Activated naive CD8-positive, alpha-beta T cell treated with anti-CD3 and anti-CD28 coated beads, Interleukin-2, amount 10 ng/mL, durations not matched to agents 7 days and 5 days (primary cell): ENCODE results near the gene IGF2. TPM values are rescaled to one million over a fixed set of nuclear protein-coding genes. Genes with fewer than 3 reads are reported as not detected.

Experiments used
- ATAC-seq: fragments of 150-1000 bp; cut with Tn5 transposase; one replicate; pipeline ENCODE4 v1.10.0; 2021; ENCODE audit warnings: low read depth, moderate library complexity
- POLR2A ChIA-PET: fragments of 350-600 bp; sonication (Branson Sonifier 250); formaldehyde crosslinking; loops from one replicate; lab custom pipeline; 2021; ENCODE audit warnings: antibody characterized with exemption; lab: Charles Lee
- DNase-seq: peaks from one replicate; pipeline ENCODE4 v3.0.0; 2021
- H3K27ac Mint-ChIP-seq: one replicate; pipeline ENCODE4 v1.8.0; 2022; ENCODE audit warnings: mild to moderate bottlenecking, mixed read lengths
- H3K27me3 Mint-ChIP-seq: one replicate; pipeline ENCODE4 v1.8.0; 2022; ENCODE audit warnings: mild to moderate bottlenecking, moderate library complexity, mixed read lengths
- H3K36me3 Mint-ChIP-seq: one replicate; pipeline ENCODE4 v1.8.0; 2021; ENCODE audit warnings: mild to moderate bottlenecking, mixed read lengths
- H3K4me1 Mint-ChIP-seq: one replicate; pipeline ENCODE4 v1.8.0; 2021; ENCODE audit warnings: mixed read lengths
- H3K4me3 Mint-ChIP-seq: one replicate; pipeline ENCODE4 v1.8.0; 2022; ENCODE audit warnings: mild to moderate bottlenecking, moderate library complexity, mixed read lengths
- H3K9me3 Mint-ChIP-seq: one replicate; pipeline ENCODE4 v1.8.0; 2021; ENCODE audit warnings: mixed read lengths
- total RNA-seq, 2 experiments: library from RNA; stranded (reverse); gene quantifications; one replicate each; pipeline ENCODE4 v1.2.3, GENCODE V29; 2021

IGF2 gene
- total RNA-seq, 2 experiments from 2014 or later: not detected

DNA sequence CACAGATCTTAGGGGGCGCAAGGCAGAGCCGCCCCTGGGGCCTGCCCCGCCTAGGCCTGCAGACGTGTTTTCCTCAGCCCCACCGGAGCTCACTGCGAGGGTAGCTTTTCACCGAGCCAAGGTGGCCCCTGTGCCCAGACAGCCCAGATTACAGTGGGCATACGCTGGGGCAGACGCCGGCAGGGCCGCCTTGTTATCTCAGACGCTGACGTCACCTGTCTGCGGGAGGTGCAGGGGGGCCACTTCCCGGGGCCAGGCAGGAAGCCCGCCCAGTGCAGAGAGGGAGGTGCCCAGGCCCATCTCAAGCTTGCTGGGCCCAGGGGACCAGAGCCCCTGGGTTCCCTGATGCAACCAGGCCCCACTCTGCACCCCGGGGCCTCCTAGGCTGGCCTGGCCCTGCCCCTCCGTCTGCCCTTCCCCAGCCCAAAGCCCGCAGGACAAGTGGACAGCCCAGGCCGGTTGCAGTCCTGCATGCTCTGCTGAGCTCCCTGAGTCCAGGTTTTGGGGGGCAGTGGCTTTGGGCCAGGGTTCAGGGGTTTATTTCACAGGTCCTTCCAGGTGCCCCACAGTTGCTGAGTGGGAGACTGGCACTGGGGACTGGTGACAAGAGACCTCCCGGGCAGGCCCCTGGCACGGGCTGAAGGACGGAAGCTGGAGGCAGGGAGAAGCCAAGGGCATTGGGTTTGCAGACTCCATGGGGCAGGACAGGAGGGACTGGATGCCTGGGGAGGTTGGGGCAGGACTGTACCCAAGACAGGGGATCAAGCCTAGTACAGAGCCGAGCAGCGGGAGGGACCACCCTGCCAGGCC lies 38.6 kb downstream of the IGF2 start:
- Mint-ChIP-seq H3K27ac (no peak overlapping the region), H3K27me3 (peaks cover 4% of the 10 kb centered on the region), H3K36me3 (no peaks in the 10 kb centered on the region), H3K4me3 (no peak overlapping the region), H3K9me3 (no peaks in the 10 kb centered on the region), H3K4me1 (peaks cover 3% of the 10 kb centered on the region)
- ATAC-seq (peak; percentile 69), DNase-seq (peak; percentile 45)
- POLR2A ChIA-PET: no interaction called here

DNA sequence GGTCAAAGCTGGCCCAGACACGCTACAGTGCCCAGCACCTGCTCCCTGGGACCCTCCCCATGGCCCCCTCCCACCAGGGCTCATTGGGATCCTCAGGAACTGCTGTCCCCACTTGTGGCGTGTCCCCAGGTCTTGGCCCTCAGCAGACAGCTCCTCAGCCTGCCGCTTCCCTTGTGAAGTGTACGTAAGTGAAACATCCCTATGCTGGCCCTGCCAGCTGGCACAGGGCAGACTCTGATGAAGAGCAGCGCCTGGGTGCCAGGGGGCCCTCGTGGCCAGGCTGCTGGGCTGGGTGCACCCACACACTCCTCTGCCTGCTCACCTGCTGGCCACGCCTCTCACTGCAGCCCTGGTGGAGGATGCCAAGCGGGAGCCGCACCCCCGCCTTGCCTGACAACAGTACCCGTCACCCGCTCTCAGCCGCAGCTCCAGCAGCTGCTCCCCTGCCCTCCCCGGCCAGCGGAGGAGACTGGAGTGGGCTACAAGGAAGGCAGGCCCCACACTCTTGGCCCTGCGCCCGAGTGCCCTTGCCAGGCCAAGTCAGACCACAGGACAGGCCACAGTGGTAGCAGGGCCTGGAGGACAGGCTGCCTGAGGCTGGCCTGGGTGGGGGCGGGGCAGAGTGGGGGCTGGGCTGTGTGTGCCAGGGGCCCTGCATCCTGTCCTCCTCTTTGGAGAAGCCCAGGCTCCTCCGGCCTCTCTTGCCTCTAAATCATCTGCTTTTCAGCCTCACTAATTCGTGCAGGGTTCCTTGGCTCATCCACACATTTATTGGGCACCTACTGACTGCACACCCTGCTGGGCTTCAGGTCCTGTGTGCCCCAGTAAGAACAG lies 39.5 kb downstream of the IGF2 start:
- no peaks in the 10 kb centered on the region for H3K36me3 Mint-ChIP-seq
- peaks cover 3% of the 10 kb centered on the region for H3K4me1 Mint-ChIP-seq
- H3K27me3 Mint-ChIP-seq: peaks cover 6% of the 10 kb centered on the region
- POLR2A ChIA-PET: no interaction called here
- no peaks in the 10 kb centered on the region for H3K9me3 Mint-ChIP-seq
- ATAC-seq (no peak), DNase-seq (peak; percentile 23)
- no peak overlapping the region for H3K27ac Mint-ChIP-seq
- H3K4me3 Mint-ChIP-seq: no peak overlapping the region

DNA sequence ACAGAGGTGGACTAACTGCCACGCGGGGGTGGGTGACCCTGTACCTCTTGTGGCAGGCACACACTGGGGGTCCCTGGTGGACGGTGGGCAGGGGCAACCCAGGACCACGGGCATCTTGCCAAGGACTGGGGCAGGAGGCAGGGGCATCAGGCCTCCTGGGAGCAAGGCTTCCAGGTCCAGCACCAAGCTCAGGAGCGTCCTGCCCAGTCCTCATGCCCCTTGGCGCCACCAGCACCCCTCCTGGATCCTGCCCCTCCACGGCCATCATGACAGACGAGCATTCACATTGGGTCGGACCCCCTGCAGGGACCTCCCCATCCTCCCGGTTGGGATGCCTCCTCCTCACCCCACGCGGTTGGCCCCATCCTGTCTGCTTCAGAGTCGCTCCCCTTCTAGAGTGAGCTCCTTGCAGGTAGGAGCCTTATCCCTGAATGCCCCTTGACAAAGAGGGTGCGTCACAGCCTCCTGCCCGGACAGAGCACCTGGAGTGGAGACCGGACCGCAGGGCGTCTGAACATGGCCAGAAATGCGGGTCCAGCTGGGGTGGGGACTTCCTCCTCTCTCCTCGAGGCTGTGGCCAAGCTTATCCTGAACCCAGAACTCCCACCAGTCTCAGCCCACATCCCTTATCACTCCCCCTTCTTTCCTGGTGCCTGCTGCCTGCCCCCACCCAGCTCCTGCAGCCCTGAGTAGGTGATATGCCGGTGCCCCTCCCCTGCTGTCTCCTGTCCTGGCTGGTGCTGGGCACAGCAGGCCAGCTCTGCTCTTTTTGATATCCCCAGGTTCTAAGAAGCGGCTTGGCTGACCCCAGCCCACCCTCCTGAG lies 40.3 kb downstream of the IGF2 start:
- ATAC-seq: no peak
- H3K36me3 Mint-ChIP-seq: no peaks in the 10 kb centered on the region
- POLR2A ChIA-PET: no interaction called here
- H3K27ac Mint-ChIP-seq: no peak overlapping the region
- H3K27me3 Mint-ChIP-seq: peaks cover 7% of the 10 kb centered on the region
- peak; percentile 25 for DNase-seq
- H3K4me1 Mint-ChIP-seq: peaks cover 3% of the 10 kb centered on the region
- H3K4me3 Mint-ChIP-seq: no peak overlapping the region
- H3K9me3 Mint-ChIP-seq: no peaks in the 10 kb centered on the region

DNA sequence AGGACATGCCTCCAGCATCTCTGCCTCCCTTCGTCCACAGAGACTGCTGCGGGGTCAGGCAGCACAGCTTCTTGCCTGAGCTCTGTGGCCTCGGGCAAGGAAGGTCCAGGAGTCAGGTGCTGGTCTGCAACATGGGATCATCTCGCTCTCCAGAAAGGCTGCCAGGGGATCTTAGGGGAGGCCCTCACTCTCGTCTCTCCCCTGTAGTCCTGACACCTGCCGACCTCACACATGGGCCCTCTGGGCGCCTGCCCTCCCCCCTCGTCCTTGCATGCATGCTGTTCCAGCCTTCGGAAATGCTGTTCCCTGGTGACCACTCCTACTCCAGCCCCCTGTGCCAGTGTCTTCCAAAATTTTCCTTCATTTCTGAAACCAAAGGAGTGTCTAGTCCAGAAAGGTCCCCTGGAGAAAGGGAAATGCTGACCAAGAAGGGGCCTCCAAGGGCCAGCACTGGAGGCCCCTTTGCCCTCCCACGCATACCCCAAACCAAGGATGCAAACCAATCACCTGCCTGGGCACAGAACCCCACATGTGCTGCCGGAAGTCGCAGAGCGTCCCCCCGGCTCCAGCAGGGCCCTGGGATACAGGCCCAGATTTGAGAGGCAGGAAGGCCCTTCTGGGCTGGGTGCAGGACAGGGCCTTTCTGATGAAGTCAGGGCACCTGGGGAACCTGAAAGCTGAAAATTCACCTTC lies 41.0 kb downstream of the IGF2 start:
- POLR2A ChIA-PET: no interaction called here
- ATAC-seq: no peak
- peaks cover 11% of the 10 kb centered on the region for H3K27me3 Mint-ChIP-seq
- DNase-seq: peak; percentile 26
- peaks cover 5% of the 10 kb centered on the region for H3K4me1 Mint-ChIP-seq
- H3K4me3 Mint-ChIP-seq: no peak overlapping the region
- no peak overlapping the region for H3K27ac Mint-ChIP-seq
- H3K36me3 Mint-ChIP-seq: no peaks in the 10 kb centered on the region
- H3K9me3 Mint-ChIP-seq: no peaks in the 10 kb centered on the region

DNA sequence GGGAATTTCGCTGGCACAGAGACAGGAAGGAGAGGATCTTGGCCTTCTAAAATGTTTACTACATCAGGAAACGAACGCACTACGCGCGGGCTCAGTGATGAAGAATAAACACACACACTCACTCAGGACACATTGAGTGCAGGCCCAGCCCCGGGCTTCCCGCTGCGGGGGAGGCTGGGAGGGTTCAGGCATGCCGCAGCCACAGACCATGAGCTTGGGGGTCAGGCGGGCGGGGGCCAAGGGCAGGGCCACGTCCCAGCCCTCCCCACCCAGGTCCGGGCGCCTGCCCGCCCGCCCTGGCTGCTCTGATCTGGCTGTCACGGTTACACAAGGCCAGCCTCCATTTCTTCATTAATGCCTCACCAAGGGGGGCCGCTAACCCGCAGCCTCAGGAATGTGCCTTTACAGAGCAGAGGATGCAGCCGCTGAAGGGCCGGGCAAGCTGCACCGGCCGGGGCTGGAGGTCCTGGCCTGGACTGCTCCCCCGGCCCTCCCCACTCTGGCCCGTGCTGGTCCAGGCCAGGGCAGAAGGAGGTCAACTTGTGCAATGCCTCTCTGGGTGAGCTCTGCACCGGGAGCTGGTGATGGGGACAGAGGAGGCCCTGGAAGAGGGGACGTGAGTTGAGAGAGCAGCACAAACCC lies 41.7 kb downstream of the IGF2 start:
- H3K4me3 Mint-ChIP-seq: no peak overlapping the region
- no peak for ATAC-seq
- peaks cover 5% of the 10 kb centered on the region for H3K4me1 Mint-ChIP-seq
- peak; percentile 20 for DNase-seq
- no peaks in the 10 kb centered on the region for H3K36me3 Mint-ChIP-seq
- no peaks in the 10 kb centered on the region for H3K9me3 Mint-ChIP-seq
- H3K27me3 Mint-ChIP-seq: peaks cover 9% of the 10 kb centered on the region
- H3K27ac Mint-ChIP-seq: no peak overlapping the region
- POLR2A ChIA-PET: no interaction called here

DNA sequence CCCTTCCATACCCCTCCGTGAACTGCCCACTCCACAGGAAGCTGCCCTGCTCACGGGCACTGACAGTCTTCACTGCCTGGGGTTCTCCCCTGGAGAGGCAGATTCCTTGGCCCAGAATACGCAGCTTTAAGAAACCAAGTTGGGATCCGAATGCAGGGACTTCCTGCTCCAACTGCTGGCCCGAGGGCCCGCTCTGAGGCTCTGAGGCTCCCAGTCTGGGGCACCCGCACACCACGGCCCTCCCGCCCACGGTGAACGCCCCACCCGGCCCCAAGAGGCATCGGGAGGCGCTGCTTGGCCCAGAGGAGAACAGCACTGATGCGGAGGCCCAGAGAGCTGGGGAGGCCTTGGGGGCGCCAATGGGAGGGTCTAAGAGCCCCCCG lies 42.3 kb downstream of the IGF2 start:
- ATAC-seq (no peak), DNase-seq (no peak)
- POLR2A ChIA-PET: no interaction called here
- Mint-ChIP-seq H3K9me3 (no peaks in the 10 kb centered on the region), H3K27me3 (peaks cover 9% of the 10 kb centered on the region), H3K4me1 (peaks cover 3% of the 10 kb centered on the region), H3K27ac (no peak overlapping the region), H3K36me3 (no peaks in the 10 kb centered on the region), H3K4me3 (no peak overlapping the region)

DNA sequence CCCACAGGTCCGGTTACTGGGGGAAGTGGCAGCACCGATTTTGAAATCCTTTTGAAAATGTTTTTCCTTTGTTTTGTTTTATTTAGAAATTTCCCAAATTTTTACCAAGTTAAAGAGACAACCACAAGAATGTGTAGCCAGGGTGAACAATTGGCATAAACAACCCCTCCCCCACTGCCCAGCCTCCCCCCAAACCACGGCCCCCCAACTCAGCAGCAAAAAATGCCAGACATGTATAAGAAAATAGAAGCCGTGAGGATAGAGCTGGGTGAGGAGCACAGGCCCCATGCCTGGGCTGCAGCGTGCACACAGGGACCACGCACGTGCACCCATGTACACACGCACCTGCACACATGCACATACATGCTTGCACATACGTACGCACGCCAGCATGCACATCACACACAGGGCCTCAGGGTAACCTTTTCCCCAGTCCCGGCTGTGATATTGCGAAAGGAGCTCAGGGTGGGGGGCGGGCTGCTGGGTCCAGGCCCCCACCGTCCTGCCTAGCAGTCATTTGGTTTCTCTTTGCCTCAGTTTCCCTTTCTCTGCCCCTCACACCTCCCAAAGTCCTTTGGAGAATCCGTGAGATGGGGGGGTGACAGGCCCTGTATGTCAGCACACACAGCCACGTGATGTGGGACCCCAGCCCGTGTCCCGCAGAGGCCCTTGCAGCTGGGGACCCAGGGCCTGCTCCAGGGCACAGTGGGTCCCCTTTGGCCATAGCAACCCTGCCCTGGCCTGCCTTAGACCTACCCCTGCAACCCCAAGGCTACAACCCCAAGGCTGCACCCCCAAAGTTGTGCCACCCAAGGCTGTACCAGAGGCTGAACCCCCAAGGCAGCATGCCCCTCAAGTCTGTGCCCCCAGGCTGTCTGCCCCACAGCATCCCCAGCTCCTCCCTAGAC lies 42.9 kb downstream of the IGF2 start:
- Mint-ChIP-seq H3K4me1 (peaks cover 3% of the 10 kb centered on the region), H3K36me3 (no peaks in the 10 kb centered on the region), H3K9me3 (no peaks in the 10 kb centered on the region), H3K27me3 (peaks cover 9% of the 10 kb centered on the region), H3K4me3 (no peak overlapping the region), H3K27ac (no peak overlapping the region)
- ATAC-seq (no peak), DNase-seq (no peak)
- POLR2A ChIA-PET: no interaction called here

DNA sequence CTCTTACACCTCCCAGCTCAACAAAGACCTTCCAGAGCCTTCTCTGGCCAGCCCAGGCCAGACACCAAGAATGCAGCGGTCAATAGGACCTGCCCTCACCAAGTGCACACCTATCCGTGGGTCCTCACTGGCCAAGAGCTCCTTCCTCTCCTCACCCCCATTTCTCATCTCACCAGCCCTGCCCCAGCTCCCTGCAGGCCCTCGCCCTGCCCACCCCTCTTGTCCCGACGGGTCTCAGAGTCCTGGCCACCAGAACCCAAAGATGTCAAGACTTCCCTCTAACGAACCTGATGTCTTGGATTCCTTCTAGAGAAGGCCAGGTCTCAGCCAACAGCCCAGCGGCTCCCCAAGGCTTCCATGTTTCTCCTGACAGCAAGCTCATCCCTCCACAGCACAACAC lies 43.6 kb downstream of the IGF2 start:
- Mint-ChIP-seq H3K4me3 (no peak overlapping the region), H3K36me3 (no peaks in the 10 kb centered on the region), H3K9me3 (no peaks in the 10 kb centered on the region), H3K4me1 (peaks cover 3% of the 10 kb centered on the region), H3K27ac (no peak overlapping the region), H3K27me3 (peaks cover 9% of the 10 kb centered on the region)
- ATAC-seq (no peak), DNase-seq (no peak)
- POLR2A ChIA-PET: no interaction called here

DNA sequence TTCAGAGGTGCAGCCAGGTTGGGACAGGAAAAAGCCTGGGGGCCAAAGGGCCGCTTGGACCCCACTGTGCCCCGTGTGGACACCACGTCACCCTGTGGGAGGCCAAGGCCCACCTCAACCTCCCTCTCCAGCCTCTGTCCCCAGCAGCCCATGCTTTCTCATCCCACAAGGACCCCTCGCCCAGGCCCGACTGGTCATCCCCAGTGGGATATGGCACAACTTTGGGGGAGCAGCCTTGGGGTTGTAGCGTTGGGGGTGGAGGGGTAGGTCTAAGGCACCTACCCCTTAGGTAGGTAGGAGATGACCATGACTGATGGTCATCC lies 44.0 kb downstream of the IGF2 start:
- Mint-ChIP-seq H3K4me1 (peaks cover 3% of the 10 kb centered on the region), H3K27ac (no peak overlapping the region), H3K36me3 (no peaks in the 10 kb centered on the region), H3K27me3 (peaks cover 9% of the 10 kb centered on the region), H3K4me3 (no peak overlapping the region), H3K9me3 (no peaks in the 10 kb centered on the region)
- POLR2A ChIA-PET: no interaction called here
- DNase-seq (no peak), ATAC-seq (no peak)

DNA sequence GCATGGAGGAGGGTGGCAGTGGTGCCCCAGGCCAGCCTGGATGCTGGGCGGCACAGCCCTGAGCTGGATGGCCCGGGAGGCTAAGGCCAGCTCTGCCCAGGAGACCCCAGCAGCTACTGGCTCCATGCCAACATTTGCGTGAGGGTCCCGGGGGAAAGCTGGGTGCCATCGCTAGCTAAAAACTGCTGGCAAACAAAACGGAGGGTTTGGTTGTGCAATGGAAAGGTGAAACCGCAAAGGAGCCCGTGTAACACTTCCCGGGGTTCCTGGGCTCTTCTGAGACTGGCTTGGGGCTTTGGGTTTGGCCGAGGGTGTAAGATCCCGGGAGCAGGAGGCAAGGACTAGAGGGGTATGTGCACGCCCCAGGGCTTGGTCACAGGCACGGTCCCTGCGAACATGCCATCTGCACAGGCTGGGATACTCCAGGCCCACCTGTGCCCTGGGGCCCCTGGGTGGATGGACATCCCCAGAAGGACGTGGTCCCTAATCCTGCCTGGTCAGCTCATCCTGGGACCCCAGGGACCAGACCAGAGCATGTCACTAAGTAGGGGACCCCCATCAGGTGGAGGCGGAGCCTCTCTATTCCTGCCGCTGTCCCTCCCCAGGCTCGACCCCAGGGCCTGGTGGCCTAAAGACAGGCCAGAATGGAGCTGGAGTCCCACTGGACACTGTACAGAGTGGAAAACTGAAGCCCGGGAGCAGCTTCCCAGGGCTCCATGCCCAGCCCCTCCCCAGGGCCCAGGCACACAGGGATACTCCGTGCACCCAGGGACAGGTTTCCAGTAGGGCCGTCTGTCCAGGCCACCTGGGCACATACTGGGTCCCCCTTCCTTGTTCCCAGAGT lies 44.6 kb downstream of the IGF2 start:
- no peak overlapping the region for H3K4me3 Mint-ChIP-seq
- POLR2A ChIA-PET: no interaction called here
- peak; percentile 17 for DNase-seq

DNA sequence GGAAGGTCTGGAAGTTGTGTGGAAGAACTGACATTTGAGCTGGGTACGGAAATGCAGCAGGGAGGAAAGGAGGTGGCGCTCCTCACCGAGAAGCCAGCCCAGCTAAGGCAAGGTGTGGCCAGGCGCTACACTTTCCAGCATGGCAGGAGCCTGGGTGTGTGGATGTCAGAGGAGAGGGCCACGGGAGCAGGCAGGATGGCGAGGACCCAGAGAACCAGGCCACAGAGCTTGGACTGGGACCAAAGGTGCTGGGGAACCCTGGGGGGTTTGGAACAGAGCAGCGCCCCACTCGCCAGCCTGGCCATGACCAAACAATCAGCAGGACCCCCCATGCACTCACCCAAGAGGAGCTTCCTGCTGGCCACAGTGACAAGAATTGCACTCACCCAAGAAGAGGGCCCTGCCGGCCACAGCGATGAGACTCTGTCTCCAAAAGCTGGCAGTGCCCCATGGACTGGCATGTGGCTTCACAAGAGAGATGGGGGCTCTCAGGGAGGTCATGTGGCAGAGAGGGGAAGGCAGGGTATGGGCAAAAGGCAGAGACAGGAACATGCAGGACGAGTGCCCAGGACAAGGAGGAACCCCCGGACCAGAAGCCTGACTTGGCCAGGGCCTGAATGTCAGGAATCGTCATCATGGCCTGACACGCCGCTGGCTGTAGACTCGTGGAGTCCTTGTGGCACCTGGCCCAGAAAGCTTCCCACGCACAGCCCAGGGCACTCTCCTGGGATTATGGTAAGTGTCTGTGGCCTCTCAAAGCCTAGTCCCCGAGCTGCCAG lies 45.4 kb downstream of the IGF2 start:
- Mint-ChIP-seq H3K9me3 (no peaks in the 10 kb centered on the region), H3K27ac (no peak overlapping the region), H3K4me1 (peaks cover 2% of the 10 kb centered on the region), H3K36me3 (no peaks in the 10 kb centered on the region), H3K4me3 (no peak overlapping the region), H3K27me3 (peaks cover 9% of the 10 kb centered on the region)
- DNase-seq: peak; percentile 20
- no peak for ATAC-seq
- POLR2A ChIA-PET: no interaction called here

More for the DNA sequence above, 44.6 kb downstream of the IGF2 start:
- ATAC-seq: no peak
- Mint-ChIP-seq H3K36me3 (no peaks in the 10 kb centered on the region), H3K9me3 (no peaks in the 10 kb centered on the region), H3K27ac (no peak overlapping the region), H3K27me3 (peaks cover 9% of the 10 kb centered on the region), H3K4me1 (peaks cover 2% of the 10 kb centered on the region)
